IMR-90 (cell line): Measurements from ENCODE around the gene LRRC8E. TPM values are rescaled to one million over a fixed set of nuclear protein-coding genes. Genes with fewer than 3 reads are reported as not detected.

ENCODE experiments used
- ATAC-seq: fragments of 200-7000 bp; cut with Tn5 transposase; 2 replicates; pipeline ENCODE4 v1.9.1; 2020; ENCODE audit warnings: low read depth, mild to moderate bottlenecking, moderate library complexity
- BruUV-seq: library from RNA; stranded (reverse); fragments of 400-500 nt; replicated peaks from 2 replicates; lab custom pipeline; 2021; lab: Mats Ljungman, UMichigan
- CTCF ChIA-PET: fragments of 300-600 bp; formaldehyde crosslinking; extraction: SDS; loops from one replicate; lab custom pipeline; 2021; ENCODE audit warnings: antibody characterized with exemption; lab: Yijun Ruan, JAX
- POLR2A ChIA-PET: fragments of 300-600 bp; sonication (Branson Sonifier 250); formaldehyde crosslinking; loops from one replicate; lab custom pipeline; 2022; ENCODE audit warnings: antibody characterized with exemption; ENCODE audit not compliant: unreplicated experiment; lab: Charles Lee
- DNase-seq: peaks from one replicate; pipeline ENCODE4 v3.0.0; 2013
- H2AFZ ChIP-seq: replicated peaks from 2 replicates; pipeline ENCODE3; 2013; ENCODE audit warnings: low read length, mild to moderate bottlenecking; ENCODE audit not compliant: poor library complexity
- H2AK5ac ChIP-seq: 2 replicates; pipeline ENCODE4 v1.6.1; 2013; ENCODE audit warnings: low read depth, low read length, inconsistent platforms
- H2AK9ac ChIP-seq: replicated peaks from 2 replicates; pipeline ENCODE3; 2013; ENCODE audit warnings: mild to moderate bottlenecking, low read depth, low read length, moderate library complexity; ENCODE audit not compliant: poor library complexity
- H2BK120ac ChIP-seq: 2 replicates; pipeline ENCODE4 v1.6.1; 2013; ENCODE audit warnings: low read depth, low read length, inconsistent platforms
- H2BK15ac ChIP-seq: 3 replicates; pipeline ENCODE4 v1.6.1; 2013; ENCODE audit warnings: low read depth, low read length, inconsistent platforms
- H2BK20ac ChIP-seq: 2 replicates; pipeline ENCODE4 v1.6.1; 2013; ENCODE audit warnings: low read depth, mild to moderate bottlenecking, inconsistent platforms, low read length, moderate library complexity
- H2BK5ac ChIP-seq: 2 replicates; pipeline ENCODE4 v1.6.1; 2013; ENCODE audit warnings: mild to moderate bottlenecking, low read depth, low read length, inconsistent platforms; ENCODE audit not compliant: poor library complexity, severe bottlenecking
- H3K14ac ChIP-seq: replicated peaks from 2 replicates; pipeline ENCODE4 v1.6.1; 2013; ENCODE audit warnings: low read depth, low read length, inconsistent platforms
- H3K18ac ChIP-seq: 2 replicates; pipeline ENCODE4 v1.6.1; 2013; ENCODE audit warnings: low read depth, low read length, control low read depth
- H3K23ac ChIP-seq: 2 replicates; pipeline ENCODE4 v1.6.1; 2013; ENCODE audit warnings: low read depth, low read length, inconsistent platforms
- H3K27ac ChIP-seq: 2 replicates; pipeline ENCODE4 v1.5.1; 2013; ENCODE audit warnings: mild to moderate bottlenecking, control low read depth, low read length; ENCODE audit not compliant: insufficient read depth
- H3K27me3 ChIP-seq: 2 replicates; pipeline ENCODE4 v1.6.1; 2013; ENCODE audit warnings: low read length; ENCODE audit not compliant: control insufficient read depth, insufficient read depth
- H3K36me3 ChIP-seq: 2 replicates; pipeline ENCODE4 v1.6.1; 2013; ENCODE audit warnings: low read length, mixed read lengths; ENCODE audit not compliant: control insufficient read depth, insufficient read depth
- H3K4ac ChIP-seq: 2 replicates; pipeline ENCODE4 v1.6.1; 2013; ENCODE audit warnings: low read depth, low read length, inconsistent platforms
- H3K4me1 ChIP-seq: 2 replicates; pipeline ENCODE4 v1.6.1; 2013; ENCODE audit warnings: low read length, mixed read lengths; ENCODE audit not compliant: control insufficient read depth, insufficient read depth
- H3K4me2 ChIP-seq: 2 replicates; pipeline ENCODE4 v1.6.1; 2013; ENCODE audit warnings: low read depth, mild to moderate bottlenecking, control low read depth, low read length, moderate library complexity
- H3K4me3 ChIP-seq: 2 replicates; pipeline ENCODE4 v1.5.1; 2013; ENCODE audit warnings: low read depth, mild to moderate bottlenecking, control low read depth, low read length, moderate library complexity; ENCODE audit not compliant: insufficient read depth
- H3K56ac ChIP-seq: 2 replicates; pipeline ENCODE4 v1.6.1; 2013; ENCODE audit warnings: low read length, inconsistent platforms; ENCODE audit not compliant: insufficient read depth; ENCODE audit errors: extremely low read depth
- H3K79me1 ChIP-seq, 2 experiments: 2 replicates each; pipeline ENCODE4 v1.6.1; 2013; ENCODE audit warnings: low read length in 2 of 2, inconsistent platforms in 1 of 2, low read depth in 1 of 2
- H3K9ac ChIP-seq: 2 replicates; pipeline ENCODE4 v1.6.1; 2013; ENCODE audit warnings: low read depth, low read length, control low read depth
- H3K9me1 ChIP-seq: 2 replicates; pipeline ENCODE4 v1.6.1; 2013; ENCODE audit warnings: low read length, inconsistent platforms; ENCODE audit not compliant: insufficient read depth
- H3K9me3 ChIP-seq: 2 replicates; pipeline ENCODE4 v1.6.1; 2013; ENCODE audit warnings: low read length; ENCODE audit not compliant: control insufficient read depth, insufficient read depth
- H4K20me1 ChIP-seq: 2 replicates; pipeline ENCODE4 v1.6.1; 2013; ENCODE audit warnings: low read length, inconsistent platforms; ENCODE audit not compliant: insufficient read depth
- H4K5ac ChIP-seq: 2 replicates; pipeline ENCODE4 v1.6.1; 2013; ENCODE audit warnings: mild to moderate bottlenecking, low read depth, low read length, control low read depth
- H4K8ac ChIP-seq, 2 experiments: 2 replicates each; pipeline ENCODE4 v1.6.1; 2013; ENCODE audit warnings: low read depth in 2 of 2, low read length in 2 of 2, control low read depth in 1 of 2, inconsistent platforms in 1 of 2
- H4K91ac ChIP-seq: 2 replicates; pipeline ENCODE4 v1.6.1; 2013; ENCODE audit warnings: low read depth, low read length, inconsistent platforms; ENCODE audit not compliant: insufficient read depth
- CHD1 ChIP-seq: IDR thresholded peaks from 2 replicates; pipeline ENCODE4 v1.6.1; 2012; ENCODE audit warnings: low read depth, low read length, improper control_type of control experiment
- MAFK ChIP-seq: IDR thresholded peaks from 2 replicates; pipeline ENCODE4 v1.6.1; 2012; ENCODE audit warnings: low read depth, low read length, improper control_type of control experiment
- MAZ ChIP-seq: IDR thresholded peaks from 2 replicates; pipeline ENCODE4 v1.6.1; 2012; ENCODE audit warnings: low read depth, mild to moderate bottlenecking, low read length, improper control_type of control experiment, moderate library complexity, borderline replicate concordance
- MXI1 ChIP-seq: IDR thresholded peaks from 2 replicates; pipeline ENCODE4 v1.6.1; 2012; ENCODE audit warnings: low read depth, mild to moderate bottlenecking, low read length, moderate library complexity, borderline replicate concordance
- NFE2L2 ChIP-seq: fragments of 150-350 bp; IDR thresholded peaks from 2 replicates; pipeline ENCODE4 v1.6.1; 2016; ENCODE audit warnings: low read depth, mild to moderate bottlenecking, low read length
- RAD21 ChIP-seq: IDR thresholded peaks from 2 replicates; pipeline ENCODE4 v1.6.1; 2012; ENCODE audit warnings: low read length, improper control_type of control experiment
- RCOR1 ChIP-seq: IDR thresholded peaks from 2 replicates; pipeline ENCODE4 v1.6.1; 2012; ENCODE audit warnings: mild to moderate bottlenecking, low read length, improper control_type of control experiment; ENCODE audit not compliant: insufficient replicate concordance
- RFX5 ChIP-seq: IDR thresholded peaks from 2 replicates; pipeline ENCODE4 v1.8.0; 2012; ENCODE audit warnings: low read depth, mild to moderate bottlenecking, low read length, moderate library complexity
- SMC3 ChIP-seq: fragments of 150-350 bp; IDR thresholded peaks from 2 replicates; pipeline ENCODE4 v1.6.1; 2016; ENCODE audit warnings: low read depth, mild to moderate bottlenecking, antibody characterized with exemption, low read length, moderate library complexity
- WGBS, 2 experiments: methylation state at CpG; one replicate each; pipeline versions ENCODE4 v1.1.5 to v1.1.7; 2013; ENCODE audit warnings: missing lambda C conversion rate in 2 of 2; ENCODE audit not compliant: insufficient read length in 1 of 2; ENCODE audit errors: extremely low coverage in 2 of 2; 5-methylcytosine and 5-hydroxymethylcytosine counted together
- dilution Hi-C: fragments of 300-500 bp; cut with HindIII; formaldehyde crosslinking; loops from one replicate; pipeline ENCODE4 v1.14.3; 2018; ENCODE audit warnings: low sequenced_read_pairs; ENCODE audit not compliant: unreplicated experiment
- in situ Hi-C: fragments of 300-500 bp; cut with MboI; formaldehyde crosslinking; loops from 3 replicates; pipeline ENCODE4 v1.14.3; 2019; ENCODE audit warnings: low sequenced_read_pairs, inconsistent platforms, mixed read lengths
- intact Hi-C: fragments of 100-400 bp; cut with micrococcal nuclease; formaldehyde crosslinking; loops from 2 replicates; pipeline ENCODE4 v1.10.0; 2022
- polyA plus RNA-seq, 3 experiments: library from polyadenylated mRNA; depleted of rRNA; stranded (reverse); fragments of >200 nt; gene quantifications; 2 replicates each; pipeline ENCODE4 v1.2.3, GENCODE V29; 2012; ENCODE audit warnings: low replicate concordance in 1 of 3
- total RNA-seq: library from RNA; depleted of rRNA; stranded (reverse); fragments of >200 nt; gene quantifications from 2 replicates; pipeline ENCODE4 v1.2.3, GENCODE V29; 2012

Gene LRRC8E
- total and polyA plus RNA-seq, 2 of the 4 experiments (the other 2 are of a cell fraction): 6.4 to 7.2 TPM

DNA sequence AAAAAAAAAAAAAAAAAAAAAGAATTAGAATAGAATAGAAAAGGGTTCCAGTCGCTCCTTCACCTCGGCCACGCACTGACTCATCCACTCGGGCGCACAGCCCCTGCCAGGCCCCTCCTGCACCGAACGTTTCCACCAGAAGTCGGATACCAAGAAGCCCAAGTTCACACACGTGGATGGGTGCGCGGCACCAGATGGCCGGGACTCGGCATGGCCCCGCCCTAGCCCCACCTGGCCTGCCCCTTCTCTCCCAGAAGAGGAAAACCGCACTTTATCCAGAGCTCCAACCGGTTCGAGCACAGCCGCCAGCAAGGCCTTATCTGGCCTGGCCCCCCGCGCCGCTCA, 20.0 kb upstream of the LRRC8E start:
- ChIA-PET POLR2A (no interaction called here), CTCF (interaction anchor here (0.6 to 1.9 kb wide), 5 partner anchors 15 to 61 kb away, joined by 4 to 6 read pairs (median 4); partner anchors contain the start of gene MAP2K7)
- Histone ChIP-seq H2AK9ac (no peak overlapping the region), H3K9me3 (no peaks in the 10 kb centered on the region), H3K18ac (no peak overlapping the region), H2BK20ac (no peak overlapping the region), H4K91ac (no peak overlapping the region), H2AFZ (peak overlapping the region; percentile 88), H3K27me3 (peaks cover 13% of the 10 kb centered on the region), H3K9ac (no peak overlapping the region), H3K14ac (no peak overlapping the region), H4K20me1 (peaks cover 10% of the 10 kb centered on the region), H3K9me1 (no peaks in the 10 kb centered on the region), H3K79me1 (no peaks in the 10 kb centered on the region), H3K4me2 (peak overlapping the region; percentile 91), H3K23ac (no peak overlapping the region), H3K4me3 (peak overlapping the region; percentile 43; the same call in 1 of the 2 replicates), H2BK15ac (no peak overlapping the region), H2BK120ac (no peak overlapping the region), H4K5ac (no peak overlapping the region), H3K27ac (no peak overlapping the region), H3K4me1 (peaks cover 12% of the 10 kb centered on the region), H3K36me3 (no peaks in the 10 kb centered on the region), H3K4ac (no peak overlapping the region), H2AK5ac (no peak overlapping the region), H3K56ac (no peak overlapping the region), H4K8ac (no peak overlapping the region), H2BK5ac (no peak overlapping the region)
- WGBS, 2 experiments: no CpG with 5 or more reads among the region's 21 CpGs
- no peak for TF ChIP-seq RCOR1
- no peak for TF ChIP-seq NFE2L2
- TF ChIP-seq CHD1: no peak
- no peak for TF ChIP-seq MAFK
- no peak for TF ChIP-seq RFX5
- TF ChIP-seq RAD21: no peak
- TF ChIP-seq MAZ: no peak
- no peak for TF ChIP-seq SMC3
- TF ChIP-seq MXI1: no peak
- dilution Hi-C loops (no loop called here), in situ Hi-C loops (no loop called here), intact Hi-C loops (no loop called here)
- ATAC-seq: no peak
- no TSS peak for BruUV-seq
- no peak for DNase-seq
